Measurements from ENCODE around the gene PLPP3. TPM values are rescaled to one million over a fixed set of nuclear protein-coding genes. Genes with fewer than 3 reads are reported as not detected.

PLPP3 gene
- total RNA-seq, 1 experiment from 2014 or later = 3.4 TPM

DNA sequence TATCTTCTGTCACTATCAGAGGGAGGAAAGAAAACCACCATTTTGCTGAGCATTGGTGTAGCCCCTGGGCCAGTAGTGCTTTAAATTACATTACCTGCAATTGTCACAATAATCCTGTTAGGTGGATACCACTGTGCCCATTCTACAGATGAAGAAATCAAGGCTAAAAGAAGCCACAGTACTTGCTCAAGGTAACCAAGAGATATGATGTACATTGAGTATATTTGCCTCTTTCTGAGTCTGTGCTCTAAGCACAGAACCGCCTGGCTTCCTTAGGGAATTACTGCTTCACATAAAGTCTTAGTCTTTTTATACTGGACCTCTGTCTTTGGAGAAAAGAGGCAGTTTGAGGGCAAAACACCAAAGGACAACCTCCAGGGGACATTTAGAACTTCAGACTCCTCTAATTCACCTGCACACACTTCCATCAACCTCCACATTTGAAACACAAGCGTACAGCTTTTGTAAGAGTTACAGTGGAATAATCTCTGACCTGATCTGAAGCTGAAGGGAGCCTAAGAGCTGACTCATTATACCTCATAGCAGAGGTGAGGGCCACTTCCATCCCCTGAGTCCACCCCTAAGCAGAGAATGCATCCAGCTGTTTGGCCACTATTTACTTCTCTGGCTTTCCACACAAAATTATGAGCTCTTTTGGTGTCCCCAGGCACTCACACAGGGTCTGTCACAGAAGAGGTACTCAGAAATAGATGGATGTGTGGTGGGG is 61.8 kb downstream of the PLPP3 start:
- H3K4me3 ChIP-seq (replicated peaks in 1 of 2; ENCODE audit: low read depth in 1 of 2, low read length in 2 of 2) = peak overlapping the region in 1 of 2 experiments; percentile 37; a peak in 2 of 4 replicates
- H3K4me1 ChIP-seq (ENCODE audit: control insufficient read depth in 1 of 2, insufficient read depth in 2 of 2, low read length in 2 of 2) = peaks cover 15 to 28% of the 10 kb centered on the region in 2 experiments; a peak in 3 of 4 replicates
- no TSS peak for BruUV-seq (replicated peaks)
- no peaks in the 10 kb centered on the region for H3K27me3 ChIP-seq (ENCODE audit: insufficient read depth, low read length)
- H3K79me2 ChIP-seq (ENCODE audit: insufficient read depth, low read length) = no peaks in the 10 kb centered on the region
- peak overlapping the region; percentile 80 for H3K4me2 ChIP-seq (ENCODE audit: low read length)
- H3K9me3 ChIP-seq (ENCODE audit: control insufficient read depth in 1 of 2, insufficient read depth in 1 of 2, low read depth in 1 of 2, low read length in 2 of 2) = no peaks in the 10 kb centered on the region
- ATAC-seq = 0 out of 2 replicates have a peak, but pooled peaks have one; percentile 13
- H3K9me2 ChIP-seq (ENCODE audit: insufficient read depth) = no peaks in the 10 kb centered on the region
- H2AFZ ChIP-seq (ENCODE audit: low read depth, low read length, poor library complexity, severe bottlenecking) = no peak overlapping the region
- DNase-seq (ENCODE audit: low read depth, low spot score) = no peak
- intact Hi-C loops (cut with micrococcal nuclease) = no loop called here
- ChIA-PET POLR2A (no interaction called here), CTCF (no interaction called here), RAD21 (ENCODE audit: low non-redundant PET in 1 of 2, low total read pairs in 2 of 2, uncharacterized antibody in 2 of 2, unreplicated experiment in 2 of 2) (no interaction called here)
- H3K9ac ChIP-seq (ENCODE audit: low read length) = peak overlapping the region; percentile 48; the same call in 1 of the 2 replicates
- TF ChIP-seq SRF (IDR thresholded peaks at IDR 0.05; ENCODE audit: low read depth) (no peak), JUND (IDR thresholded peaks at IDR 0.05) (no peak), YY1 (IDR thresholded peaks at IDR 0.05; ENCODE audit: extremely low read depth, insufficient replicate concordance, low read depth, low read length) (no peak), ELF1 (IDR thresholded peaks at IDR 0.05; ENCODE audit: borderline replicate concordance, low read depth) (no peak), POLR2A (IDR thresholded peaks at IDR 0.05; ENCODE audit: borderline replicate concordance, extremely low read depth, insufficient read depth, insufficient read length) (no peak), CBX3 (IDR thresholded peaks at IDR 0.05; ENCODE audit: low read depth) (no peak), CEBPB (IDR thresholded peaks at IDR 0.05; ENCODE audit: low read depth) (no peak), SP1 (IDR thresholded peaks at IDR 0.05; ENCODE audit: low read depth) (no peak)
- TF ChIP-seq, protein P1, sequence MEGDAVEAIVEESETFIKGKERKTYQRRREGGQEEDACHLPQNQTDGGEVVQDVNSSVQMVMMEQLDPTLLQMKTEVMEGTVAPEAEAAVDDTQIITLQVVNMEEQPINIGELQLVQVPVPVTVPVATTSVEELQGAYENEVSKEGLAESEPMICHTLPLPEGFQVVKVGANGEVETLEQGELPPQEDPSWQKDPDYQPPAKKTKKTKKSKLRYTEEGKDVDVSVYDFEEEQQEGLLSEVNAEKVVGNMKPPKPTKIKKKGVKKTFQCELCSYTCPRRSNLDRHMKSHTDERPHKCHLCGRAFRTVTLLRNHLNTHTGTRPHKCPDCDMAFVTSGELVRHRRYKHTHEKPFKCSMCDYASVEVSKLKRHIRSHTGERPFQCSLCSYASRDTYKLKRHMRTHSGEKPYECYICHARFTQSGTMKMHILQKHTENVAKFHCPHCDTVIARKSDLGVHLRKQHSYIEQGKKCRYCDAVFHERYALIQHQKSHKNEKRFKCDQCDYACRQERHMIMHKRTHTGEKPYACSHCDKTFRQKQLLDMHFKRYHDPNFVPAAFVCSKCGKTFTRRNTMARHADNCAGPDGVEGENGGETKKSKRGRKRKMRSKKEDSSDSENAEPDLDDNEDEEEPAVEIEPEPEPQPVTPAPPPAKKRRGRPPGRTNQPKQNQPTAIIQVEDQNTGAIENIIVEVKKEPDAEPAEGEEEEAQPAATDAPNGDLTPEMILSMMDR (IDR thresholded peaks at IDR 0.05 in 2 of 3, conservative IDR thresholded peaks at IDR 0.05 in 1 of 3; ENCODE audit: borderline replicate concordance in 1 of 3, insufficient read depth in 1 of 3, low read depth in 2 of 3, low read length in 2 of 3) = no peak
- no peaks in the 10 kb centered on the region for H3K36me3 ChIP-seq (ENCODE audit: control insufficient read depth in 1 of 2, insufficient read depth in 2 of 2, low read length in 2 of 2)
- H4K20me1 ChIP-seq (ENCODE audit: insufficient read depth) = no peaks in the 10 kb centered on the region
- peak overlapping the region; percentile 49; the same call in 1 of the 2 replicates for H3K27ac ChIP-seq (ENCODE audit: low read depth, low read length)
